Testis (tissue), 3 donors: ENCODE results near the gene TMCO1. TPM values are rescaled to one million over a fixed set of nuclear protein-coding genes. Genes with fewer than 3 reads are reported as not detected.
"Not testable (repeated sequence)": the region's sequence is repeated elsewhere in the genome, so short reads cannot be mapped to it uniquely, and the experiment has no call there.

Experiments
- DNase-seq: peaks from one replicate; pipeline ENCODE4 v3.0.0-alpha.2; 2019
- H3K27ac ChIP-seq, 2 donors: fragments of 200-600 bp; sonication (generic); one replicate each; pipeline ENCODE4 v1.5.1; 2019
- H3K27me3 ChIP-seq: fragments of 200-600 bp; sonication (generic); one replicate; pipeline ENCODE4 v1.5.1; 2019
- H3K36me3 ChIP-seq: fragments of 200-600 bp; sonication (generic); one replicate; pipeline ENCODE4 v1.5.1; 2017; ENCODE audit warnings: low read depth; ENCODE audit errors: missing control alignments
- H3K4me1 ChIP-seq: fragments of 200-600 bp; sonication (generic); one replicate; pipeline ENCODE4 v1.5.1; 2019
- H3K4me3 ChIP-seq, 2 donors: fragments of 200-600 bp; sonication (generic); one replicate each; pipeline ENCODE4 v1.5.1; 2017 to 2019
- H3K9me3 ChIP-seq: fragments of 200-600 bp; sonication (generic); one replicate; pipeline ENCODE4 v1.5.1; 2017
- POLR2A ChIP-seq: fragments of 450-650 bp; IDR thresholded peaks from one replicate; pipeline ENCODE4 v1.6.1; 2017; ENCODE audit warnings: antibody characterized with exemption, mild to moderate bottlenecking, moderate library complexity
- WGBS, 2 donors: methylation state at CpG; one replicate each; pipeline ENCODE4 v1.1.5; 2018; 5-methylcytosine and 5-hydroxymethylcytosine counted together
- intact Hi-C: fragments of 100-400 bp; cut with DNase I; formaldehyde crosslinking; loops from one replicate; pipeline ENCODE4 v1.15.1; 2023; ENCODE audit warnings: low total_unique reads
- polyA plus RNA-seq: library from polyadenylated mRNA; stranded (reverse); fragments of 350-450 nt; fragmentation: Illumina TruSeq; extraction: RNeasy Lipid Tissue Mini Kit (QIAGEN cat#74804); gene quantifications from one replicate; pipeline ENCODE4 v1.2.3, GENCODE V29; 2014; ENCODE audit warnings: low read depth, low replicate concordance; ENCODE audit not compliant: insufficient read depth
- total RNA-seq, 2 donors: library from RNA; depleted of rRNA; stranded (reverse); fragments of >200 nt; gene quantifications; one replicate each; pipeline ENCODE4 v1.2.3, GENCODE V29; 2016
- TF ChIP-seq, protein P1 (sequence below), 3 experiments: fragments of 450-650 bp in 2 of 3; fragments of 200-600 bp in 1 of 3; sonication (generic) in 1 of 3; IDR thresholded peaks; one replicate each; pipeline ENCODE4 v1.5.1; 2016 to 2019; ENCODE audit warnings: antibody characterized with exemption in 3 of 3, mild to moderate bottlenecking in 2 of 3, moderate library complexity in 1 of 3

Gene TMCO1
- total and polyA plus RNA-seq, 3 donors from 2014 or later, result 97.5 to 195 (median 114) TPM

DNA sequence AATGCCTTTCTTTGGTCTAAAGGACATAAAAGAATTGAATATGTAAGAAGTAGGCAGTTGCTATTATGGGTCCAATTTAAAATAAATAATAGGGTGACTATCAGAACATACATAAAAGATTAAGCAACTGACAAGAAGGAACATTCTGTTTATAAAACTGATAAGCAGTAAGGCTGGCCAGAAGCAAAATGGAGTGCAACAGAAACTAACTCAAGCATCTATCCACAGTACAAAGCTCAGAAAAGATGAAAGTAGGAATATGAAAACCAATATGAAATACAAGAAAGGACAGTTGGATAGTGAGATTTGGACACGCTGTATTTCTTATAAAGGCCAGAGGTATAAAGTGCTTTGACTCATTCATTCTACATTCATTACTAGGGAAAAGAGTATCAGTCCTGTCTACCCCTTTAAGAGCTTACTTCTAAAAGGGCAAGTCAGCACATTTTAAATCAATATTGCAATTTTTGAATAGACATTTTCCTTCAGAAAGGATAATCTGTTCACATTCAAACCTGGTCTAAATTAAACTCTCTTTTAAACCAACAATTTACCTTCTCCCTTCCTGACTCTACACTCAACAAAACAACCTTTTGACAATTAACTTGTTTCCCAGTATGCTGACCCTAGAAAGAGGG, 84.7 kb downstream of the TMCO1 start:
- Histone ChIP-seq H3K4me1 (peaks cover 20% of the 10 kb centered on the region), H3K27me3 (no peaks in the 10 kb centered on the region), H3K27ac (no peak overlapping the region), H3K4me3 (no peak overlapping the region), H3K36me3 (no peaks in the 10 kb centered on the region), H3K9me3 (no peaks in the 10 kb centered on the region)
- intact Hi-C loops, result no loop called here
- no peak for DNase-seq
- WGBS, 2 donors, result 21 to 44% methylated on average over 1 of the region's 1 CpG
- TF ChIP-seq, protein P1, sequence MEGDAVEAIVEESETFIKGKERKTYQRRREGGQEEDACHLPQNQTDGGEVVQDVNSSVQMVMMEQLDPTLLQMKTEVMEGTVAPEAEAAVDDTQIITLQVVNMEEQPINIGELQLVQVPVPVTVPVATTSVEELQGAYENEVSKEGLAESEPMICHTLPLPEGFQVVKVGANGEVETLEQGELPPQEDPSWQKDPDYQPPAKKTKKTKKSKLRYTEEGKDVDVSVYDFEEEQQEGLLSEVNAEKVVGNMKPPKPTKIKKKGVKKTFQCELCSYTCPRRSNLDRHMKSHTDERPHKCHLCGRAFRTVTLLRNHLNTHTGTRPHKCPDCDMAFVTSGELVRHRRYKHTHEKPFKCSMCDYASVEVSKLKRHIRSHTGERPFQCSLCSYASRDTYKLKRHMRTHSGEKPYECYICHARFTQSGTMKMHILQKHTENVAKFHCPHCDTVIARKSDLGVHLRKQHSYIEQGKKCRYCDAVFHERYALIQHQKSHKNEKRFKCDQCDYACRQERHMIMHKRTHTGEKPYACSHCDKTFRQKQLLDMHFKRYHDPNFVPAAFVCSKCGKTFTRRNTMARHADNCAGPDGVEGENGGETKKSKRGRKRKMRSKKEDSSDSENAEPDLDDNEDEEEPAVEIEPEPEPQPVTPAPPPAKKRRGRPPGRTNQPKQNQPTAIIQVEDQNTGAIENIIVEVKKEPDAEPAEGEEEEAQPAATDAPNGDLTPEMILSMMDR (IDR thresholded peaks at IDR 0.05), result no peak
- TF ChIP-seq POLR2A, result no peak

DNA sequence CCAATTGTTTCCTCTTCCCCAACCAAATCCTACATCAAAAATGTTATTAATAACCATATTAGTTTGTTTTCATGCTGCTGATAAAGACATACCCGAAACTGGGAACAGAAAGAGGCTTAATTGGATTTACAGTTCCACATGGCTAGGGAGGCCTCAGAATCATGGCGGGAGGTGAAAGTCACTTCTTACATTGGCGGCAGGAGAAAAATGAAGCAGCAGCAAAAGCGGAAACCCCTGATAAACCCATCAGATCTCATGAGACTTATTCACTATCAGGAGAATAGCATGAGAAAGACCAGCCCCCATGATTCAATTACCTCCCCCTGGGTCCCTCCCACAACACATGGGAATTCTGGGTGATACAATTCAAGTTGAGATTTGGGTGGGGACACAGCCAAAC, 87.9 kb downstream of the TMCO1 start:
- DNase-seq, H3K9me3 ChIP-seq, H3K27me3 ChIP-seq, intact Hi-C loops, H3K4me1 ChIP-seq, H3K4me3 ChIP-seq, H3K36me3 ChIP-seq, H3K27ac ChIP-seq: not testable (repeated sequence)
- 93 to 97% methylated on average over 4 of the region's 4 CpGs for WGBS, 2 donors

DNA sequence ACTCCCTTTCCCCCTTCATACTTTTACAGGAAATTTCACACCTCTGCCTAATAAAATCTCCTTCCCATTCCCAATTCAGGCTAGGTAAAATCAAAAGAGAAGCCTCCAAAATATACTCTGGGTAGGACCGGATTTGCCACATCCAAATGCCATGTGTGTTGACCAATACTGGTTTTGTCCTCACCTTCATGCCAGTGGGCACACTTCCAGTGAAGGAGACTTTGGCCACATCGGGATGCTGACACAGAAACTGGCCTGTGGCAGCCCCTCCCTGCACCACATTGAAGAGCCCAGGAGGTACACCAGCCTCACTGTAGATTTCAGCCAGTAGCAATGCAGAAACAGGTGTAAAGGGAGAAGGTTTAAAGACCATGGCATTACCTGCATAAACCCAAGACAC, 88.4 kb downstream of the TMCO1 start:
- Histone ChIP-seq H3K27me3 (no peaks in the 10 kb centered on the region), H3K36me3 (no peaks in the 10 kb centered on the region), H3K27ac (no peak overlapping the region), H3K4me3 (no peak overlapping the region), H3K9me3 (no peaks in the 10 kb centered on the region), H3K4me1 (peaks cover 4% of the 10 kb centered on the region)
- TF ChIP-seq POLR2A, result no peak
- TF ChIP-seq, protein P1 (IDR thresholded peaks at IDR 0.05), result no peak
- 86 to 95% methylated on average over 2 of the region's 2 CpGs for WGBS, 2 donors
- intact Hi-C loops, result no loop called here
- DNase-seq, result no peak

DNA sequence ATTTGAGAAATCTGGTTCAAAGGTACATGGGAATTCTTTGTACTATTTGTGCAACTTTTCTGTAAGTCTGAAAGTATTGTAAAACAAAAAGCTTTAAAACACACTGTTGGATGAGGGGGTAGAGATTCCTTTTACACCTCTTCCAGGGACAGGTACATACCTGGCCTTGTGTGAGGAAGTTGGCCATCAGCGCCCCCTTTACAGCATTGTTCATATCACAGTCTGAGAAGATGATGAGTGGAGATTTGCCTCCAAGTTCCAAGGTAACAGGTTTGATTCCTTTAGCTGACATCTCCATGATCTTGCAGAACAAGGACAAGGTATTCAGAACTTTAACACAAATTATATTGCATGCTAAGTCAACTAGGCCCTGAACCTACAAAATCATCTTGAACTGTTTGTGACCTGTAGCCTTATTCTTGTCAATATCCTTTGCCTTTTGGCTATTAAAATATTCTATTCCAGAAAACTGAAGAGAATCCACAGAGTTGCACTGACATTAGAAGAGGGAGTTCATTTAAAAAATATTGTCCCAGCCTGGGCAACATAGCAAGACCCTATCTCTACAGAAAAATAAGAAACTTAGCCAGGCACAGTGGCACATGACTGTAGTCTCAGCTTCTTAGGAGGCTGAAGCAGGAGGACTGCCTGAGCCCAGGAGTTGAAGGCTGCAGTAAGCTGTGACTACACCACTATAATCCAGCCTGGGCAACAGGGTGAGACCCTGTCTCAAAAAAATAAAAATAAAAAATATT, 89.2 kb downstream of the TMCO1 start:
- no peak overlapping the region for H3K4me3 ChIP-seq
- WGBS, 2 donors, result 58 to 97% methylated on average over 1 of the region's 1 CpG
- intact Hi-C loops, result no loop called here

DNA sequence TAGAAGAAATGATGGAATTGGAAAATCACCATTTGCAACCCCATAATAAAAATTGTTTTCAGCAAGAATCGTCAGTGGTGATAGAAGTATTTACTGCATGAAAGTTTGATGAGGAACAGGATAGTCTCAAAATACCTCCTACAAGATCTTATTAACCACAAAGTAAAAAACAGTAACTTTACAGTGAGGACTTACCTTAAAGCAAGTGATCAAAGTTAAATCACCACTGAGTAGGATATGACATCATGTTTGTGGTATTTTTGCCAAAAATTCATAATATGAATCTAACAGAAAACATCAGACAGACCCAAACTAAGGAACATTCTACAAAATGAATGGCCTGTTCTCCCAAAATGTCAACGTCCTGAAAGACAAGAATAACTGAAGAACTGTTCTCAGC, 90.2 kb downstream of the TMCO1 start:
- Histone ChIP-seq H3K9me3 (no peaks in the 10 kb centered on the region), H3K27ac (no peak overlapping the region), H3K4me3 (no peak overlapping the region), H3K36me3 (no peaks in the 10 kb centered on the region), H3K4me1 (no peaks in the 10 kb centered on the region), H3K27me3 (no peaks in the 10 kb centered on the region)
- DNase-seq, result no peak
- no peak for TF ChIP-seq POLR2A
- TF ChIP-seq, protein P1 (IDR thresholded peaks at IDR 0.05), result no peak
- intact Hi-C loops, result no loop called here
- WGBS, 2 donors, result 0 to 27% methylated on average over 2 of the region's 2 CpGs

More for the DNA sequence above, 89.2 kb downstream of the TMCO1 start:
- H3K4me1 ChIP-seq, result no peaks in the 10 kb centered on the region
- no peaks in the 10 kb centered on the region for H3K27me3 ChIP-seq
- TF ChIP-seq POLR2A, result no peak
- TF ChIP-seq, protein P1 (IDR thresholded peaks at IDR 0.05), result no peak
- H3K9me3 ChIP-seq, result no peaks in the 10 kb centered on the region
- H3K27ac ChIP-seq, result no peak overlapping the region
- DNase-seq, result no peak
- H3K36me3 ChIP-seq, result no peaks in the 10 kb centered on the region

Other genes starting within 250 kb of the TMCO1 start
- gene LRRC52, start 224.9 kb downstream of the TMCO1 start, total RNA-seq, result 1 to 10 TPM; 3.8 TPM
- 29.4 TPM for gene LRRC52, start 224.9 kb downstream of the TMCO1 start, polyA plus RNA-seq
- gene MGST3, start 137.6 kb downstream of the TMCO1 start, total RNA-seq, result 100 to 1,000 TPM; 209 to 278 TPM
- gene MGST3, start 137.6 kb downstream of the TMCO1 start, polyA plus RNA-seq, result 190 TPM
- 100 to 1,000 TPM; 188 to 201 TPM for gene ALDH9A1, start 70.3 kb downstream of the TMCO1 start, total RNA-seq
- 144 TPM for gene ALDH9A1, start 70.3 kb downstream of the TMCO1 start, polyA plus RNA-seq
- gene UCK2, start 58.7 kb upstream of the TMCO1 start, total RNA-seq, result 10 to 100 TPM; 27.6 to 29.7 TPM
- gene UCK2, start 58.7 kb upstream of the TMCO1 start, polyA plus RNA-seq, result 29.9 TPM